Measurements from ENCODE around the gene BEST1.
"Not testable (repeated sequence)": the region's sequence is repeated elsewhere in the genome, so short reads cannot be mapped to it uniquely, and the experiment has no call there.

Gene BEST1

DNA sequence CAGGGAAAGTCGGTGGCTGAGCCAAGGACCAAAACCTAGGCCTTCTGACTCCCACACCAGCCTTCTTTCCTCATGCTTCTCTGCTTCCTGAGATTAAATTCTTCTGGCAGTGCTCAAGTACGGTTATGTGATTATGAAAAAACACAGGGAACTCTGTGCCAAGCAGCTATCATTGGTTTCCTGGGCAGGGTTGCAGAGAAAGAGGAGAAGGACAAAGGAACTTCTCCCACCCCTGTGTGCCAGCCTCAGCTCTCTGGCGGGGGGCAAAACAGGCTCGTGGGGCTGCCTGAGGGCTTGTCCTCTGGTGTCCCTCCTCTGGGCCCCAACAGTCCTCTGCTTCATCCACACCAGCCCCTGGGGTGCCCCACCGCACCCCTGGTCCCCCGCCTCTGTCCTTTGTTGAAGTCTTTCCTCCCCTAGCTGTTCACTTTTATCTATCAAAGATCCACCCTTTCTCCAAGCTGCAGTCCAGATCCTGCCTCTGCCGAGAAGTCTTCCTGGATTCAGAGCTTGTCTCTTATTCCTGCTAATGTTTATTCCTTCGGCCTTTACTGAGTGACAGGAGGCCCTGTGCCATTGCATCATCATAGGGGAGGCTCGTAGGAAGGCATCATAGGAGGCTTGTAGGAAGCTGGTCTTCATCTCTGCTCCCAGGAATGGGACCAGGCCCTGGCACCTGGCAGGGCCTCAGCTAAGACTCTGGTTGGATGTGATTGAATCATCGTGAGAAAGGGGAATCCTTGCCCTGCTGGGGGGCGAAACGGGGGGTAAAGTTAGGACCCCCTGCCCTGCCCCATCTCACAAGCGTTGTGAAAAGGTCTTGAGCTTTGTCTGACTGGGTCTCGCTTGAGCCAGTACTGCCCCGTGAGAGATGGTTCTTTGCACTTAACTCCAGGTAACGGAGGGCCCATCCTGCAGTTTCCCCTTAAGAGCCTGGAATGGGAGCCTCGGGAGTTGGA lies 28.8 kb downstream of the BEST1 start:
- DNase-seq (ENCODE audit: low read depth in 2 of 2) = no peak

DNA sequence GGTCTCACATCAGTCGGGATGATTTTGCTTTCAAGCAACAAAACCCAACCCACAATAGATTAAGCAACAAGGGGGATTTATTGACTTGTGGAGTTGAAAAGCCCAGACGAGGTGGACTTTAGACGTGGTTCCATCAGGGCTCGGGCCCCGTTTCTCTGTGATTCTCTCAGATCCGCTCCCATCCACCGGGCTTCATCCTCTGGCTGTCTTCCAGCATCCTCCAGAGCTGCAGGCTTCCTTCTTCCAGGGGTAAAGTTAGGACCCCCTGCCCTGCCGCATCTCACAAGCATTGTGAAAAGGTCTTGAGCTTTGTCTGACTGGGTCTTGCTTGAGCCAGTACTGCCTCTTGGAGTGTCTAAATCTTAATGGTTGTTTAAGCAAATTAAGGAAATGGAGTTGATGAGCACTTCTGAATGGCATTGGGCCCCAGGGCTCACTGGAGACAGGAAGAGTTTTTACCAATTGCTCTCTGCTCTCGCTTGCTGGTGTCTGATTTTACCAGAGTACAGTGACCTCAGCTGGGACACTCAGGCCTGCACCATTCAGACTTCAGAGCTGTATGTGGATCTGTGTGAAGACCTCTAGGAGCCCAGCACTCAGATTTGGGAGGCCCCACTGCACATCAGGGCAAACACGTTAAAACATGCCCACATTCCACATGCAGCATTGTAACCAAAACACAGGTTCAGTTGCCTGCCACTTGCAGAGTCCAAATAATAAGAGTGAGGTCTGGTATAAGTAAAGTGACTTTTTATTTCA lies 30.8 kb downstream of the BEST1 start:
- DNase-seq (ENCODE audit: low read depth in 2 of 2) = no peak

DNA sequence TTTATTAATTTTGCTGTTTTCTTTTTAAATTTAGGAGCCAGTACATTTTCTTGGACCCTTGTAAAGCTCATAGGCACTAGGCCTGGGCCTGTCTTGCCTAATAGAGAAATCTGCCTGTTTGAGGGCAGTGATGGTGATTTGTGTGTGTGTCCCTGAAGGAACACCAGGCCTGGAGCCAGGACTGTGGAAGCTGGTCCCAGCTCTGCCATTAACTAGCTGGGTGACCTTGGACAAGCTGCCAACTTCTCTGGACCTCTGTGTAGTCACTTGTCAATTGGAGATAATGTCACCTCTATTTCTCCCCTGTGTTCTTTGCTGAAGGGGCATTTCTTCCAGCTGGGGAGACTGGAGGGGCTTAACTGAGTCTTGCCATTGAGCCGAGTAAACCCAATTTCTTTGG lies 33.3 kb downstream of the BEST1 start:
- no peak for DNase-seq (ENCODE audit: low read depth in 2 of 2)

DNA sequence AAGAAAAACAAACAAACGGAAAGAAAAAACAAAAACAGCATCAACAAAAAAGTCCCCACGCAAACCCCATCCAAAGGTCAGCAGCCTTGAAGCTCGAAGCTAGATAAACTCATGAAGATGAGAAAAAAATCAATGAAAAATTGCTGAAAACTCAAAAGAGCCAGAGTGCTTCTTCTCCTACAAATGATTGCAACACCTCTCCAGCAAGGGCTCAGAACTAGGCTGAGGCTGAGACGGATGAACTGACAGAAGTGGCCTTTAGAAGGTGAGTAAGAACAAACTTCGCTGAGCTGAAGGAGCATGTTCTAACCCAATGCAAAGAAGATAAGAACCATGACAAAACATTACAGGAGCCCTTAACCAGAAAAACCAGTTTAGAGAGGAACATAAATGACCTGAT lies 35.7 kb downstream of the BEST1 start:
- DNase-seq (ENCODE audit: low read depth in 2 of 2) = no peak

DNA sequence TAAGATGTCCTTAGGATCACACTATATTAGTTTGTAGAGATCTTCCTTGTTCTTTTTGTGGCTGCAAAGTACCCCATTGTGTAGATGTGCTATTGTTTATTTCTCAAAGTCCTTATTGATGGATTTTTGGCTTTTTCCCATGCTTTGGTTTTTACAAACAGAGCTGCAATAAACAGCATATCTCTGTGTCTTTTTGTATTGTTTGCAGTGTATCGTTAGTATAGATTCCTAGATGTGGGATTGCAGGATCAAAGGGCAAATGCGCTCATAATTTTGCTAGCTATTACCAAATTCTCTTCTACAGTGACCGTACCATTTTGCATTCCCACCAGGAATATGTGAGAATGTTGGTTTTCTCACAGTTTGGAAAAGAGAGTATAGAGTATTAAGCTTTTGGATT lies 44.8 kb downstream of the BEST1 start:
- no peak for DNase-seq (ENCODE audit: low read depth in 2 of 2)

DNA sequence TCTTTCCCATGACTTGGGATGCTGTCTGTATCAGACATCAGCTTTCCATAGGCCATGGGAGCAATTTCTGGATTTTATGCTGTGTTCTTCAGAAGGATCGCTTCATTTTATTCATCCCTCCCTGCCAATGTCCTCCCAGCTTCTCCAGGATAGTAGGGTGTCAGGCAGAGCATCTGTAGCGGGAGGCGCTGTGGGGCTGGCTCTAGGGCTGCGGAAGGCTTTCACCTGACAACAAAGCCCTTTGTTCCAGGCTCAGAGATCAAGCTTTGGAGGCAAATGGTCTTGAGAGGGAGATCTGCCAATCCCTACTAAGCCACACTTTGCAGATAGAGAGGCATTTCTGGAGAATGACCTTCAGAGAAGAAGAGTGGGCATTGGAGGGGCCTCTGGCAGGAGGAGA lies 46.8 kb downstream of the BEST1 start:
- DNase-seq (ENCODE audit: low read depth in 2 of 2) = no peak

DNA sequence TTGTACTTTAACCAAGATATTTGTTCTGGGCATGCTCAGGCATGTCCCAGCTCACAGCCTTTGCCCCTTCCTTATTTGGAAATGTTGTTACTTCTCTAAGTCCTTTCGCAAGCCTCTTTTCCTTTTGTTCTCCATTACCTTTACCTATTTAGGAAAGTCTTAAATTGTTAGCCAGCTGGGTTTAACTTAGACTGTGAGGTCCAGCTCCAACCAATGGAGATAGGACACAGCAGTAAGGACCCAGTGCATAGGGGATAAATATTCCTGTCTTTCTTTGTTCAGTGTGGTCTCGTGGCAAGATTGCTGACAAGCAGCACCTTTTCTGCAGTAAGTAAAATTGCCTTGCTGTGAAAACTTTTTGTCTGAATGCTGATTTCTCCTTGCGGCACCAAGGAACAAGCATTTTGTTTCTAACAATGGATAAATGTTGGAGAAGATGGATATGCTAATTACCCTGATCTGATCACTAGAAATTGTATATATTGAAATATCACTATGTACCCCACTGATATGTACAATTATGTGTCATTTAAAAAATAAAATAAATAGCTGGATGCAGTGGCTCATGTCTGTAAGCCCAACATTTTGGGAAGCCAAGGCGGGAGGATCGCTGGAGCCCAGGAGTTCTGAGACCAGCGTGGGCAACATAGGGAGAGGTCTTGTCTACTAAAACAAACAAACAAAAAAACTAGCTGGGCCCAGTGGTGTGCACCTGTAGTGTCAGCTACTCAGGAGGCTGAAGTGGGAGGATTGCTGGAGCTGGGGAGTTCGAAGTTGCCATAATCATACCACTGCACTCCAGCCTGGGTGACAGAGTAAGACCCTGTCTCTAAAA lies 49.2 kb downstream of the BEST1 start:
- DNase-seq (ENCODE audit: low read depth in 2 of 2) = no peak

DNA sequence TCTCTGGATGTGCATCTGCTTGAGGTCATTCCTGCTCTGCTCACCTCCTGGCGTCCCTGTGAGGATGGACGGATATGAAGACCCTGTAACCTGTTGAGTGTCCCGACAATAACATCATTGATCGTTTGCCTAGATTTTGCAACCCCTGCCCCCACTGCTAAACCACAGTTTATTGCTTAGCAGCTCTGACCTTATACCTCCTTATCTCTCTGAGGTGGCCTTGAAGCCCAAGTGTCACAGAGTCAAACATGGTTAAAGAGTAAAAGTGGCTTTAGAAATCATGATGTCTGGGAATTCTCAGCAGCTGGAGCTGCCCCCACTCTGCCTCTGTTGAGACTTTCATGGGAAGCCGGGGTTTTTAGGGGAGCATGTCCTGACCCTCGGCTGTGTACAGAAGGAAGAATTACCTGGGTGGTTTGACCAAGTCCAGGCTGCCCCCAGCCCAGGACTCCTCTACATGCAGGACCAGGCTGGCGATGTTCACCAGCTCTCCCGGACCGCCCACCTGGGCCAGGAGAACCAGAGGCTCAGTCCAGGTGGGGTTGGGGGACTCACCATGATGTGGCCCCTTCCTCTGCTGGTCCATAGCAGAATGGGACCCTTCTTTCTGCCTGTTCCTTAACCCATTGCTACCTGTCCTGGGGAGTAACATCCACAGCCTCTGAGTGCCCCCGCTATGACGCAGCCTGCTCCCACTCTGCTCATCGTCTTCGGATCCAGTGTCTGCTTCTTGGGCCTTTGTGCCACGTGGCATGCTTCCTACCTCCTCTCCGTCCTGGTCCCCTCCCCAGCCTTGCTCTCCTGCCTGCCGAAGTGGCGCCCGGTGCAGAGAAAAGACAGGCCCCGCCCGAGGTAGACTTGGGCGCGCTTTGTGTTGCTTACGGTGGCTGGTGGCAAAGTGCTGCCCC lies 50.6 kb downstream of the BEST1 start:
- DNase-seq (ENCODE audit: low read depth in 2 of 2) = no peak

DNA sequence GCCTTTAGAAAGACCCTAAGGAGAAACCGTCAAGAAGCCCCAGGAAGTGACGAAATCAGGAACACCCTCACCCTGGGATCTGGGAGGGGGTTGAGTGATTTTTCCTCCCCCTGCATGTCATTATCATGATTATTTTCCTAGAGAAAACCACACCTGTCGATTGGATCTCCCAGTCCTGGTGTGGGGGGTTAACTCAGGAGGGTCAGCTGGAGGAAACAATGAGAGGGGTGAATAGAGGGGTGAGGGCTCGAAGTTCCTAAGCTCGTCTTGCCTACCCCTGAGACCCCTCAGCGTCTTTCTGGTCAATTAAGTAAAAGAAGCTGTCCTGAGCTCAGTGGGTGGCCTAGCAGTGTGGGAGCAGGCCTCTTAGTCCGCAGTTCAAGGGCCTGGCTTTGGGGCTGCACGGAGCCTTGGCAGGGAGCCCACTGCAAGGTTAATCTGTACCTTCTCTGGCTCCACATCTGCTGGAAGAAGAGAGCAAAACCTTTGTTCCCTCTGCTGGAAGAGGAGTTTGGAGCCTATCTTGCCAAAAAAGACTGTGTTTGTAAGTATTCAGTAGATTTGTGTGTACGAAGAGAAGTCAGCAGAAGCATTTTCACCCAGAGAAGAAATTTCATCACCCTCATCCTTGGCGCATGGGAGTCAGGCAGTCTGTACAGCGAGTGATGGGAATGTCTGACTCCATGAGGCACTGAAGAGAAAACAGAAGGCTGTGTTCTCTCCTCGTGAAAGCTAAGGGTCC lies 51.5 kb downstream of the BEST1 start:
- no peak for DNase-seq (ENCODE audit: low read depth in 2 of 2)

DNA sequence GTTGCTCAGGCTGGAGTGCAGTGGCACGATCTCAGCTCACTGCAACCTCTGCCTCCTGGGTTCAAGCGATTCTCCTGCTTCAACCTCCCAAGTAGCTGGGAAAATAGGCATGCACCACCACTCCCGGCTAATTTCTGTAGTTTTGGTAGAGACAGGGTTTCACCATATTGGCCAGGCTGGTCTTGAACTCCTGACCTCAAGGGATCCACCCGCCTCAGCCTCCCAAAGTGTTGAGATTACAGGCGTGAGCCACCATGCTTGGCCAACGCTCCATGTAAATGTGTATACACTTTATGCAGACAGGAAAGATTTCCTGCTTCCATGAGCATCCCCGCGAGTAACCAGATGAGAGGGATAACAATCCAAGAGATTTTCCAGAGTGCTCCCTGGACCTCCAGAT lies 52.1 kb downstream of the BEST1 start:
- DNase-seq (ENCODE audit: low read depth in 2 of 2) = not testable (repeated sequence)

DNA sequence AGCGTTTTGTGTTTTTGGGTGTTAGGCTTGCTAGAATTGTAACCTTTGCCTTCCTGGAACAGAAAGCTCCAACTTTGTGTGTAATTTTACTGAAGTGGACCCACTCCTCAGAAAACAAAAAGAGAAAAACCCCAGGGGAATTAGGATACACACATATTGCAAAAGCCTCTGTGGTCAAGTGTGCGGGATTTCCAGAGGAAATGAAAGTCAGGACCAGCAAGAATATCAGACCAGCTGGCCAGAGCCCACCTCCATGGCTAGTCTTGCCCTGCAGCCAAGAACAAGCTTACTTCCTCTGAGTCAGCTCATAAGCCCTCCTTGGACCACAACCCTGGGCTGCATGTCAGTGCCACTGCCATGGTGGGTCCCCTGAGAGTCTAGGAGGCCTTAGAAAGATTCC lies 54.3 kb downstream of the BEST1 start:
- no peak for DNase-seq (ENCODE audit: low read depth in 2 of 2)

DNA sequence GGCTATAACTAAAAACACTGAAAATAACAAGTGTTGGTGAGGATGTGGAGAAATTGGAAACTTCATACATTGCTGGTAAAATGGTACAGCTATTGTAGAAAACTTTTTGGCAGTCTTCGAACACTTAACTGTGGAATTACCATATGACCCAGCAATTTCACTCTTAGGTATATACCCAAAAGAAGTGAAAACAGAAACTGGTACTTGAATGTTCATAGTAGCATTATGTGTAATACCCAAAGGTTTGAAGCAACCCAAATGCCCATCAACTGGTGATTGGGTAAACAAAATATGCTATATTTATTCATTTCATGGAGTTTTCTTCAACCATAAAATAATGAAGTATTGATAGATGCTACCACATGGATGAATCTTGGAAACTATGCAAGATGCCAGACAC lies 58.0 kb downstream of the BEST1 start:
- DNase-seq (ENCODE audit: low read depth in 2 of 2) = no peak

DNA sequence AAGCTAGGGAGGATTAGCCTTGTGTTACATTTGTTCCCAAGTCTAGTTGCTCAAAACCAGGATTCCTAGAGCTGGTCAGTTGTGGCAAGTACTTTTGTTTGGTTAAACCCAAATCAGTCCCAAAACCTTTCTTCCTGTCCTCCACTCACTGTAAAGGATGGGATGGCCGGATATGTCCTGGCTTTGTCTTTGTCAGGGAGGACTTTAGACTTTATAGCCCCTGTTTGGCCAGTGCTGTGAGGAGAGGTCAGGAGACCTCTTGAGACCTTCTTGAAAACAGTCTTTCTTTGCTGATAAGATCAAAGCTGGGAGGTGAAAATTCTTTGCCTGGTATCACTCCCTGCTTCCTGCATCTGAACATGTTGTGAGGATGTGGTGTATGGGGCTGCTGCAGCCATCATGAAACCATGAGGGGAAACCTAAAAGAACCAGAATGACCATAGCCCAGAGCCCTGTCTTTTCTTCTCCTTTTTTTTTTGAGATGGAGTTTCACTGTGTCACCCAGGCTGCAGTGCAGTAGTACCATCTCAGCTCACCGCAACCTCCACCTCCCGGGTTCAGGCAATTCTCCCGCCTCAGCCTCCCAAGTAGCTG lies 60.9 kb downstream of the BEST1 start:
- DNase-seq (ENCODE audit: low read depth in 2 of 2) = no peak

DNA sequence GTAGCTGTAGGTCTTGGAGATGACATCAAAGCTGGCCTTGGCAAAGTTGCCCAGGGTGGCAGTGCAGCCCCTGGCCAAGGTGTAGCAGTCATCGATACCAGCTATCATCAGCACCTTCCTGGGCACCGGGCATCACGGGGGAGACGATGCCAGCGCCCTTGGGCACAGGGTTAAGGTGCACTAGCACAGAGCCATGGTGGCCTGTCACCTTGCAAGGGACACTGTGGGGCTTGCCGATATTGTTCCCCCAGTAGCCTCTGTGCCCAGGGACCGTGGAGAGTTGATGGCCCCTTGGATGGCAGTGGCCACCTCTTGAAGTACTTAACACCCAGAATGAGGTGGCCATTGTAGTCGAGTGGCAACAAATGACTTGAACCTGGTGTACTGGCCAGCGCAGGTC lies 61.7 kb downstream of the BEST1 start:
- no peak for DNase-seq (ENCODE audit: low read depth in 2 of 2)

DNA sequence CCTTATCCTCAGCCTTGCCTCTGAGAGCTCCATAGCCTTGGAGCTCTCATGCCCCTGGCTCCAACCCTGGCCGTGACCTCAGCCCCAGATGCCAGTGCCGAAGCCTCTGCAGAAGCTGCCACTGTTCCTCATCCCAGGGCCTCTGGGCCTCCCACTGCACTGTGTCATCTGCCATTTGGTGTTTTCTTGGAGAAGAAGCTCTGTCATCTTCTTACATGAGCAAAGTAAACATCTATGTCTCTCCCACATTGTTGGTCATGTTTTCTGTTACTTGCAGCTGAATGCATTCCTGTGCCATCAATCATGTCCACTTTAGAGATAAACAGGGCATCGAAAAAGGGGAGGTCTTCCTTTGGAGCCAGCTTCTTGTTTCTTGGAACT lies 62.3 kb downstream of the BEST1 start:
- no peak for DNase-seq (ENCODE audit: low read depth in 2 of 2)

DNA sequence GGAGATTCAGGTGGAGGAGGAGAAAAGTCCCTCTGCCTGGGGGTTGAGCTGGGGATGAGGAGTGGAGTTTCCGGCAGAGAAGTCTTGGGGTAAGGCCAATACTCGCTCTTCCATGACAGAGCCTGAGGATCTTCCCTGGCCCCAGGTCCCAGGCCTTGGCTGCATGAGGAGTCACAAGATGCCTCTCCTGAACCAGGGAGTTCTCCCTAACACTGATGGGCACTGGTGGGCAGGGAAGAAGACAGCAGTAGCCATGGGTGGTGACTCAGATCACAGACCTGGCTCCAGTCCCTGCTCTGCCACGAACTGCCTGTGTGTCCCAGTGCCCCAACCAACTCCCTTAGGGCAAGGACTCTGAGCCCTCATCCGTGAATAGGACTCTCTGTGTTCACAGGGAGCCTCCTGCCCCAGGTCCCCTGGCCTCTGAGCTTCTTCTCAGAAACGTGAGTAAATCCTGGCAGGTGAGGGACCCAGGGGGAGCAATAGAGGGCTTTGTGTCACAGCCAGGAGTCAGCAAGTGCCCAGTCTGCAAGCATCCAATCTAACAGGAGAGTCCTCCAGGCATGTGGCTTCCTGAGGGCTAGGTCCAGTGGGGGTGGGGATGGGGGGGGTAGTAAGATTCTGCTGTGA lies 62.8 kb downstream of the BEST1 start:
- no peak for DNase-seq (ENCODE audit: low read depth in 2 of 2)
